Smooth muscle cell (in vitro differentiated cells): ENCODE measurements around the gene TFPI. TPM values are rescaled to one million over a fixed set of nuclear protein-coding genes. Genes with fewer than 3 reads are reported as not detected.

Source experiments
- DNase-seq: peaks from one replicate; lab custom pipeline; 2025; ENCODE audit not compliant: unreplicated experiment; lab: John Stamatoyannopoulos, UW
- H2AFZ ChIP-seq: fragments of 200-600 bp; sonication (generic); 2 replicates; pipeline ENCODE4 v1.6.0; 2016; ENCODE audit warnings: antibody characterized with exemption, low read depth, mild to moderate bottlenecking
- H3F3A ChIP-seq: fragments of 200-600 bp; sonication (generic); 2 replicates; pipeline ENCODE4 v1.6.0; 2017; ENCODE audit warnings: antibody characterized with exemption, low read depth
- H3K27ac ChIP-seq: fragments of 200-600 bp; sonication (generic); 2 replicates; pipeline ENCODE4 v1.5.1; 2016; ENCODE audit warnings: low read depth, mild to moderate bottlenecking
- H3K27me3 ChIP-seq: fragments of 200-600 bp; sonication (generic); 2 replicates; pipeline ENCODE4 v1.6.1; 2016; ENCODE audit warnings: low read depth, mild to moderate bottlenecking
- H3K36me3 ChIP-seq: fragments of 200-600 bp; sonication (generic); 2 replicates; pipeline ENCODE4 v1.5.1; 2016; ENCODE audit warnings: low read depth
- H3K4me1 ChIP-seq: fragments of 200-600 bp; sonication (generic); 2 replicates; pipeline ENCODE4 v1.5.1; 2016; ENCODE audit warnings: low read depth
- H3K4me2 ChIP-seq: fragments of 200-600 bp; sonication (generic); 2 replicates; pipeline ENCODE4 v1.6.0; 2016; ENCODE audit warnings: mild to moderate bottlenecking
- H3K4me3 ChIP-seq: fragments of 200-600 bp; sonication (generic); 2 replicates; pipeline ENCODE4 v1.5.1; 2016; ENCODE audit warnings: mild to moderate bottlenecking
- H3K79me2 ChIP-seq: fragments of 200-600 bp; sonication (generic); 2 replicates; pipeline ENCODE4 v1.6.0; 2016; ENCODE audit warnings: low read depth, mild to moderate bottlenecking
- H3K9ac ChIP-seq: fragments of 200-600 bp; sonication (generic); 2 replicates; pipeline ENCODE4 v1.6.0; 2016; ENCODE audit warnings: low read depth
- H3K9me3 ChIP-seq: fragments of 200-600 bp; sonication (generic); replicated peaks from 2 replicates; pipeline ENCODE4 v1.5.1; 2016; ENCODE audit warnings: low read depth
- H4K20me1 ChIP-seq: fragments of 200-600 bp; sonication (generic); 2 replicates; pipeline ENCODE4 v1.6.0; 2016; ENCODE audit warnings: low read depth
- CTCF ChIP-seq: fragments of 200-600 bp; sonication (generic); IDR thresholded peaks from 2 replicates; pipeline ENCODE4 v1.5.1; 2017; ENCODE audit warnings: borderline replicate concordance, mild to moderate bottlenecking, antibody characterized with exemption; ENCODE audit not compliant: insufficient read depth, poor library complexity, severe bottlenecking
- WGBS: methylation state at CpG from one replicate; pipeline ENCODE4 v1.1.7; 2016; ENCODE audit warnings: low lambda C conversion rate; 5-methylcytosine and 5-hydroxymethylcytosine counted together
- polyA plus RNA-seq: library from polyadenylated mRNA; unstranded; fragments of >200 nt; fragmentation: Nextera tagmentation; extraction: Ambion mirVana; gene quantifications from 2 replicates; pipeline ENCODE4 v1.2.1, GENCODE V29; 2016
- total RNA-seq: library from RNA; depleted of rRNA; stranded (reverse); fragments of >200 nt; gene quantifications from 2 replicates; pipeline ENCODE4 v1.2.3, GENCODE V29; 2014

TFPI gene
- total and polyA plus RNA-seq, 2 experiments from 2014 or later, result 169 to 194 TPM

GRCh38 chr2:187422282-187422681 lies 132.0 kb downstream of the TFPI start:
- Histone ChIP-seq H3K27me3 (no peaks in the 10 kb centered on the region), H3F3A (no peaks in the 10 kb centered on the region), H2AFZ (no peak overlapping the region), H3K79me2 (no peaks in the 10 kb centered on the region), H3K4me2 (no peak overlapping the region), H3K36me3 (no peaks in the 10 kb centered on the region), H3K4me3 (no peak overlapping the region), H4K20me1 (no peaks in the 10 kb centered on the region), H3K4me1 (peaks cover 8% of the 10 kb centered on the region), H3K27ac (no peak overlapping the region), H3K9me3 (no peaks in the 10 kb centered on the region), H3K9ac (no peak overlapping the region)
- no peak for TF ChIP-seq CTCF
- 91% methylated on average over 1 of the region's 1 CpG for WGBS
- no peak for DNase-seq

- no peak overlapping the region for H3K4me3 ChIP-seq
- 98% methylated on average over 3 of the region's 3 CpGs for WGBS
These were observed 132.7 kb downstream of the TFPI start for GRCh38 chr2:187421519-187421918.

GRCh38 chr2:187419808-187420207 lies 134.4 kb downstream of the TFPI start:
- no peaks in the 10 kb centered on the region for H3K9me3 ChIP-seq
- H4K20me1 ChIP-seq, result no peaks in the 10 kb centered on the region
- H3F3A ChIP-seq, result no peaks in the 10 kb centered on the region
- WGBS, result 100% methylated on average over 1 of the region's 1 CpG
- no peak for TF ChIP-seq CTCF
- H3K79me2 ChIP-seq, result no peaks in the 10 kb centered on the region
- DNase-seq, result no peak
- H3K4me2 ChIP-seq, result no peak overlapping the region
- peaks cover 8% of the 10 kb centered on the region for H3K4me1 ChIP-seq
- no peak overlapping the region for H3K27ac ChIP-seq
- H3K4me3 ChIP-seq, result no peak overlapping the region
- no peaks in the 10 kb centered on the region for H3K36me3 ChIP-seq
- no peak overlapping the region for H2AFZ ChIP-seq
- H3K9ac ChIP-seq, result no peak overlapping the region
- H3K27me3 ChIP-seq, result no peaks in the 10 kb centered on the region

More at GRCh38 chr2:187421519-187421918, 132.7 kb downstream of the TFPI start:
- no peak for TF ChIP-seq CTCF
- H3K27ac ChIP-seq, result no peak overlapping the region
- no peaks in the 10 kb centered on the region for H3F3A ChIP-seq
- no peaks in the 10 kb centered on the region for H3K27me3 ChIP-seq
- no peak overlapping the region for H2AFZ ChIP-seq
- H3K9ac ChIP-seq, result no peak overlapping the region
- H3K4me2 ChIP-seq, result no peak overlapping the region
- no peaks in the 10 kb centered on the region for H3K36me3 ChIP-seq
- peaks cover 8% of the 10 kb centered on the region for H3K4me1 ChIP-seq
- DNase-seq, result no peak
- no peaks in the 10 kb centered on the region for H4K20me1 ChIP-seq
- no peaks in the 10 kb centered on the region for H3K79me2 ChIP-seq
- no peaks in the 10 kb centered on the region for H3K9me3 ChIP-seq

- no peak for TF ChIP-seq CTCF
- no peak overlapping the region for H3K9ac ChIP-seq
- 89% methylated on average over 5 of the region's 5 CpGs for WGBS
- no peak for DNase-seq
- H2AFZ ChIP-seq, result no peak overlapping the region
- H3K79me2 ChIP-seq, result no peaks in the 10 kb centered on the region
- no peak overlapping the region for H3K4me3 ChIP-seq
- no peaks in the 10 kb centered on the region for H3K9me3 ChIP-seq
- no peak overlapping the region for H3K27ac ChIP-seq
- no peaks in the 10 kb centered on the region for H4K20me1 ChIP-seq
- H3K4me1 ChIP-seq, result peaks cover 8% of the 10 kb centered on the region
- H3K27me3 ChIP-seq, result no peaks in the 10 kb centered on the region
- no peaks in the 10 kb centered on the region for H3F3A ChIP-seq
- H3K36me3 ChIP-seq, result no peaks in the 10 kb centered on the region
- no peak overlapping the region for H3K4me2 ChIP-seq
These were observed 138.8 kb downstream of the TFPI start for GRCh38 chr2:187415449-187415848.
